NB4 (cell line): Measurements from ENCODE around the gene GNB1L.

Experiments
- DNase-seq: peaks from one replicate; pipeline ENCODE4 v3.0.0; 2010; ENCODE audit warnings: low read depth
- H3K4me3 ChIP-seq: one replicate; pipeline ENCODE4 v1.5.1; 2011; ENCODE audit warnings: mild to moderate bottlenecking, low read depth, low read length, moderate library complexity
- MYC ChIP-seq: IDR thresholded peaks from 2 replicates; pipeline ENCODE4 v1.6.1; 2011; ENCODE audit warnings: low read depth, low read length
- POLR2A ChIP-seq: IDR thresholded peaks from 2 replicates; pipeline ENCODE4 v1.6.1; 2011; ENCODE audit warnings: mild to moderate bottlenecking; ENCODE audit not compliant: insufficient read length; ENCODE audit errors: extremely low read depth
- TF ChIP-seq, protein P1 (sequence below): IDR thresholded peaks from one replicate; pipeline ENCODE4 v1.5.1; 2012; ENCODE audit warnings: low read depth, low read length
- TF ChIP-seq, protein P2 (sequence below): IDR thresholded peaks from 2 replicates; pipeline ENCODE4 v1.6.1; 2011; ENCODE audit warnings: low read depth, low read length

GNB1L gene

DNA sequence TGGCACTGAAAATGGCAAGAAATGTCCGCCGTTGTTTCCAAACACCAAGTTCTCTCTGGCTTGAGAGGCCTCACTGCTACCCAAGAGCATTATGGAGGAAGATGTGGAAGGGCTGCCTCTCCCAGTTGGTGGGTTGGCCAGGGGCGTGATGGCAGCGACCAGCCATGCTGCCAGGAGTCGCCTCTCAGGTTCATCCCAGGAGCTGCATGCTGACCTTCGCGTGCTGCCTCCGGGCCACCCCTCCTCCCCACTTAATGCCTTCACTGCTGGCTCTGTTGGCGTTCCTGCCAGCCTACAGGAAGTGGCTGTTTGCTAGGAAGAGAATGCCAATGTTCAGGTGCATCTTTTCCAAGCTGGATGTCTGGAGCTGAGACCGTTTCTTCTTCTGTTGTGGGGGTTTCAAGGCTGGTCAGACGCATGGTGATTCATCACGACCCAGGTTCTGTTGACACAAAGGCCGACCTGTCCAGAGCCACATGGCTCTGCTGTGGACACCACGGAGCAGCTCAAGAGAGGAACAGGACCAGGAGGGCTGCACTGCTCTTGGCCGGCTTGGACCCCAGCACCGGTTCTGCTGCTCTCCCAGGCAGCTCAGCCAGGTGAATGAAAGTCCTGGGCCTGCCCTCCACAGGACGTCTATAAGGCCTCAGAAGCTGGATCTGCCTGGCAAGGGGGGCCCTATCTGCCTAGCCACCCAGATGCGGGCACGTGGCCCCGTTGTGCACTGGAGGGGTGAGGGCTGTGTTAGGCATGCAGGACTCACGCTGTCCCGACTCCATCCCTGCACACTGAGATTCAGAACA is 69.0 kb downstream of the GNB1L start:
- no peak overlapping the region for H3K4me3 ChIP-seq
- TF ChIP-seq, protein P1, sequence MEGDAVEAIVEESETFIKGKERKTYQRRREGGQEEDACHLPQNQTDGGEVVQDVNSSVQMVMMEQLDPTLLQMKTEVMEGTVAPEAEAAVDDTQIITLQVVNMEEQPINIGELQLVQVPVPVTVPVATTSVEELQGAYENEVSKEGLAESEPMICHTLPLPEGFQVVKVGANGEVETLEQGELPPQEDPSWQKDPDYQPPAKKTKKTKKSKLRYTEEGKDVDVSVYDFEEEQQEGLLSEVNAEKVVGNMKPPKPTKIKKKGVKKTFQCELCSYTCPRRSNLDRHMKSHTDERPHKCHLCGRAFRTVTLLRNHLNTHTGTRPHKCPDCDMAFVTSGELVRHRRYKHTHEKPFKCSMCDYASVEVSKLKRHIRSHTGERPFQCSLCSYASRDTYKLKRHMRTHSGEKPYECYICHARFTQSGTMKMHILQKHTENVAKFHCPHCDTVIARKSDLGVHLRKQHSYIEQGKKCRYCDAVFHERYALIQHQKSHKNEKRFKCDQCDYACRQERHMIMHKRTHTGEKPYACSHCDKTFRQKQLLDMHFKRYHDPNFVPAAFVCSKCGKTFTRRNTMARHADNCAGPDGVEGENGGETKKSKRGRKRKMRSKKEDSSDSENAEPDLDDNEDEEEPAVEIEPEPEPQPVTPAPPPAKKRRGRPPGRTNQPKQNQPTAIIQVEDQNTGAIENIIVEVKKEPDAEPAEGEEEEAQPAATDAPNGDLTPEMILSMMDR, result no peak
- TF ChIP-seq, protein P2, sequence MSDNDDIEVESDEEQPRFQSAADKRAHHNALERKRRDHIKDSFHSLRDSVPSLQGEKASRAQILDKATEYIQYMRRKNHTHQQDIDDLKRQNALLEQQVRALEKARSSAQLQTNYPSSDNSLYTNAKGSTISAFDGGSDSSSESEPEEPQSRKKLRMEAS, result no peak
- TF ChIP-seq POLR2A, result no peak
- no peak for TF ChIP-seq MYC

DNA sequence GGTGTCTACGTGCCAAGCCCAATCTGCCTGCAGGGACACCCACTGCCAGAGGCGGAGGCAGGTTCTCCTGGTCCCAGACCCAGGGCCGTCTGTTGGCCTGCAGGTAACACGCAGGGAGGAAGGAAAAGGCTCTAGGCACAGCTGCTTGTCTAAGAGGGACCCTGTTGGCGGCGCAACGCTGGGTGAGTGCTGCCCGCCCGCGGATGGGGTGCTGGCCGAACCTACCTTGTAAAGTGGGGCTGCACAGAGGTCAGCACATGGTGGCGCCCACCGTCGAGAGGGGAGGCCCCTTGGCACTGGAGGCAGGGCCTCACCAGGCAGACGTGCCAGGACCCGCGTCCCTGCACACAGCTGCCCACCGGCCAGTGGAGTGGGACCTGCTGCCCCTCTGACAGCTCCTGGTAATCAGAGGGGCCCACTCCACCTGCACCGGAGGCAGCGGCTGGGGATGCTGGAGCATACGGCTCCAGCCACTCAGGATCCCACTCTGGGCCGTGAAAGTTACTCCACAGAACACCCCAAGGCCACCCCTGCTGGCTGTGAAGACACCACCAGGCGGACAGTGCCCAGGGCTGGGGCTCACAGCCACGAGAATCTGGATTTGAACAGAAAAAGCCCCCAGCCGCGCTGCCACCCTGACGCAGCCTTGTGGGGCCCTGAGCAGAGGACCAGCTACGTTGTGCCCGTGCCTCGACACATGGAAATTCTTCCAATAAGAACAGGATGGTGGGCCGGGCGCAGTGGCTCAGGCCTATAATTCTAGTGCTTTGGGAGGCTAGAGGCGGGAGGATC is 70.1 kb downstream of the GNB1L start:
- DNase-seq, result no peak
- no peak overlapping the region for H3K4me3 ChIP-seq
- TF ChIP-seq MYC (no peak), POLR2A (no peak)
- TF ChIP-seq, protein P2, result no peak
- TF ChIP-seq, protein P1, result no peak

More for the DNA sequence above, 69.0 kb downstream of the GNB1L start:
- no peak for DNase-seq

- no peak overlapping the region for H3K4me3 ChIP-seq
- no peak for DNase-seq
- TF ChIP-seq MYC, result no peak
Observed at GRCh38 chr22:19783586-19784383, 70.9 kb downstream of the GNB1L start.

DNA sequence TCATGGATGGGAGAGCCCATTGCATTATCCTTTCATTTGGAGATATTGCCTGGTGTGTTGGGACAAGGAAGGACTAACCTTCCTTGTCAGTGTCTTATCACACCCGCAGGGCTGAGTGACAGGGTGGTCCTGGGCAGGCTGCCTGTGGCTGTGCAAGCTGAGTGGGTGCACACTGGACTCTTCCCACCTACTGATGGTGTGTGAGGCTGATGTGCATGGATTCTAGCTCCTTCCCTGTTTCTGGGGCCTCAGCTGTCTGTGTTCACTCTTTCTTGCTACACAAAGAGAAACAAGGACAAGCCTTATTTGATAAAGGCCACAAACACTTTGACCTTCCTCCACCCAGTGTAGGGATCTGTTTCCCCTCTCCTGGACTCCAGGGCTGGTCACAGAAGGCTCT is 72.1 kb downstream of the GNB1L start:
- no peak overlapping the region for H3K4me3 ChIP-seq
- no peak for DNase-seq
- TF ChIP-seq, protein P1, result no peak
- TF ChIP-seq MYC, result no peak
- TF ChIP-seq, protein P2, result no peak
- TF ChIP-seq POLR2A, result no peak

GRCh38 chr22:19779685-19780268 is 74.9 kb downstream of the GNB1L start:
- TF ChIP-seq, protein P2, result no peak
- TF ChIP-seq, protein P1, result no peak
- TF ChIP-seq POLR2A (no peak), MYC (no peak)
- no peak overlapping the region for H3K4me3 ChIP-seq
- DNase-seq, result no peak
